Chondrocyte (in vitro differentiated cells): ENCODE measurements around the gene KRT35. TPM values are rescaled to one million over a fixed set of nuclear protein-coding genes. Genes with fewer than 3 reads are reported as not detected.

Experiments used
- DNase-seq: peaks from one replicate; pipeline ENCODE4 v3.0.0; 2021; ENCODE audit warnings: mixed read lengths, low spot score
- H3K27ac Mint-ChIP-seq: one replicate; pipeline ENCODE4 v1.8.0; 2021; ENCODE audit warnings: mild to moderate bottlenecking, moderate library complexity, mixed read lengths; ENCODE audit not compliant: unreplicated experiment
- H3K27me3 Mint-ChIP-seq: 2 replicates; pipeline ENCODE4 v1.8.0; 2021; ENCODE audit warnings: low read depth, mixed read lengths
- H3K36me3 Mint-ChIP-seq: 2 replicates; pipeline ENCODE4 v1.8.0; 2021; ENCODE audit warnings: low read depth, mixed read lengths
- H3K4me1 Mint-ChIP-seq: 2 replicates; pipeline ENCODE4 v1.8.0; 2021; ENCODE audit warnings: low read depth, mild to moderate bottlenecking, mixed read lengths
- H3K4me3 Mint-ChIP-seq: one replicate; pipeline ENCODE4 v1.8.0; 2021; ENCODE audit warnings: mild to moderate bottlenecking, moderate library complexity, mixed read lengths; ENCODE audit not compliant: unreplicated experiment
- H3K9me3 Mint-ChIP-seq: 2 replicates; pipeline ENCODE4 v1.8.0; 2021; ENCODE audit warnings: low read depth, mixed read lengths
- CTCF ChIP-seq: fragments of 200-600 bp; sonication (generic); IDR thresholded peaks from 2 replicates; pipeline ENCODE4 v1.5.0; 2021; ENCODE audit warnings: antibody characterized with exemption, mild to moderate bottlenecking, moderate library complexity
- total RNA-seq: library from RNA; stranded (reverse); gene quantifications from 3 replicates; pipeline ENCODE4 v1.2.1, GENCODE V29; 2021

KRT35 gene
- total RNA-seq, 1 donor from 2014 or later, result not detected

DNA sequence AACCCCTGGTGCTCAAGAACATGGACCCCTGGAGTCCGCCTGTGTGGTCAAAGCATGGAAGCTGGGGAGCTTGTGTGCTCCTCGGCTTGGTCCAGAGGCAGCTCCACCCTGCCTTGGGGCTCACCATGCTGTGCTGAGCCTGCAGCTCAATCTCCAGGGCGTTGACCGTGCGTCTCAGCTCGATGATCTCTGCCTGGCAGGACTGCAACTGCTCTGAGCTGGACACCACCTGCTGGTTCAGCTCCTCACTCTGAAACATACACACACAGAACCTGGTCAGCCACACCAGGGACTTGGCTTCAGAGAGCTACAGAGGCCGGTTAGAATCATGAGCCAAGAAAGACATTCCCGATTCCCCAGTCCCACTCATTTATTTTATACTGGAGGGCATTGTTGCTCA lies 2.7 kb downstream of the KRT35 start:
- Mint-ChIP-seq H3K9me3 (peaks cover 2% of the 10 kb centered on the region), H3K4me3 (no peak overlapping the region), H3K36me3 (no peaks in the 10 kb centered on the region), H3K27me3 (peaks cover 3% of the 10 kb centered on the region), H3K27ac (no peak overlapping the region), H3K4me1 (no peaks in the 10 kb centered on the region)
- DNase-seq, result no peak
- TF ChIP-seq CTCF, result no peak

DNA sequence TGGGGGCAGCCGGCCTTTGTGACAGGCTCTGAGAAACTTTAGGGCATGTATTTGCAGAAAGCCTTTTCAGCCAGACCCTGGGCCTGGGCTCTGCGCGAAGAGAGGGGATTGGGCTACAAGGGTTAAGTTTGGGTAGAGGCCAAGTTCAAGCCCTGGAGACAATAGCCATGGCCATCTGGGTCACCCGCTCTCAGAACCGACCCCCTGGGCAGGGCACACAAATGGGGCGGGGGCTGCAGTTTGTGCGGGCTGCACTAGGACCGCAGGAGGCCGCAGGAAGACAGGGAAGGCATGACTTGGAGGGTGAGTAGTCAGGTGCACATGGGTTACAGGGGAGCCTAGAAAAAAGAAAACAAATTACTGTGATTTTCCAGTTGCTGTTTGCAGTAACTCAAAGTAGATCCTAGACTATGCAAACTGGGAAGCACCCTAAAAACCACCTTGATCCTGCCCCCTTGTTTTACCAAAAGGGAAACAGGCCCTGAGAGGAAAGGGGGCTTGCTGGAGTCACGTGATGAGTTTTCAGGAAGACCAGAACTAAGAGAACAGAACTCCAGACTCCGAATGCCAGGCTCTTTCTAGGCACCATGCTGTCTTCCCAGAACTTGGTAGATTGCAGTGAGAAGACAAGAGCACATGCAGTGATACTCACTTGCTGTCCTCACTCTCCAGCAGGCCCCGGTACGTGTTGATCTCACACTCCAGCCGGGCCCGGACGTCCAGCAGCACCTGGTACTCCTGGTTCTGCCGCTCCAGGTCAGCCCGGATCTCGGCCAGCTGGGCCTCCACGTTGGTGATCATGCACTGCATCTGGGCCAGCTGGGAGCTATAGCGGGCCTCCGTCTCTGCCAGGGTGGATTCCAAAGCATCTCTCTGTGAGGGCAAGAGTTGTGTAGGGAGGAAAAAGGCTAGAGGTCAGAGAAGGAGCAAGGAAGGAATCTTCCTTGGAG lies 3.8 kb downstream of the KRT35 start:
- no peak for DNase-seq
- peaks cover 5% of the 10 kb centered on the region for H3K27me3 Mint-ChIP-seq
- no peak overlapping the region for H3K4me3 Mint-ChIP-seq
- H3K9me3 Mint-ChIP-seq, result peaks cover 3% of the 10 kb centered on the region
- TF ChIP-seq CTCF, result no peak
- no peak overlapping the region for H3K27ac Mint-ChIP-seq
- no peaks in the 10 kb centered on the region for H3K4me1 Mint-ChIP-seq
- no peaks in the 10 kb centered on the region for H3K36me3 Mint-ChIP-seq

GRCh38 chr17:41475421-41475820 lies 5.5 kb downstream of the KRT35 start:
- TF ChIP-seq CTCF, result no peak
- H3K9me3 Mint-ChIP-seq, result peaks cover 16% of the 10 kb centered on the region
- H3K36me3 Mint-ChIP-seq, result peaks cover 10% of the 10 kb centered on the region
- no peak overlapping the region for H3K4me3 Mint-ChIP-seq
- no peaks in the 10 kb centered on the region for H3K4me1 Mint-ChIP-seq
- no peak overlapping the region for H3K27ac Mint-ChIP-seq
- DNase-seq, result no peak
- H3K27me3 Mint-ChIP-seq, result peaks cover 2% of the 10 kb centered on the region

DNA sequence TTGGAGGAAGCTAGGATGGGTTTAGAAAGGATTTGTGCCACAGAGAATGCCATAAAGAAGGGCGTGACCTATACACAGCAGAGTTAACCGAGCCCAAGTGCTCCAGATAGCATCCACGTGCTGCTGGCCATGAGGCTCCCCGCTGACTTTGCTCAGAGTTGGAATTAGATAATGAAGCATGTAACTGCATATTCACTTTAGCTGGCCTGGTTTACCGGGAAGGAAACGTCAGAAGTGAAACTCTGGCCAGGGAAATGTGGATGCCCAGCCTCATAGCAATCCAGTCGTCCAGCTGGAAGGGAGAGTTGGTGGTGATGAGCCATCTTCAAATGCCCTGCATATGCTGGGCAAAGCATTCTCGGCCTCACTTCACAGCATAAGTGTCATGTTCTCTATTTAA lies 6.1 kb downstream of the KRT35 start:
- peaks cover 2% of the 10 kb centered on the region for H3K27me3 Mint-ChIP-seq
- H3K9me3 Mint-ChIP-seq, result peaks cover 16% of the 10 kb centered on the region
- H3K4me3 Mint-ChIP-seq, result no peak overlapping the region
- DNase-seq, result no peak
- H3K27ac Mint-ChIP-seq, result no peak overlapping the region
- peaks cover 10% of the 10 kb centered on the region for H3K36me3 Mint-ChIP-seq
- H3K4me1 Mint-ChIP-seq, result no peaks in the 10 kb centered on the region
- no peak for TF ChIP-seq CTCF

- H3K27ac Mint-ChIP-seq, result no peak overlapping the region
- peaks cover 29% of the 10 kb centered on the region for H3K9me3 Mint-ChIP-seq
- TF ChIP-seq CTCF, result no peak
These were observed 12.6 kb downstream of the KRT35 start for GRCh38 chr17:41468346-41468745.

More at GRCh38 chr17:41468346-41468745, 12.6 kb downstream of the KRT35 start:
- Mint-ChIP-seq H3K4me3 (no peak overlapping the region), H3K36me3 (peaks cover 10% of the 10 kb centered on the region), H3K27me3 (peaks cover 2% of the 10 kb centered on the region), H3K4me1 (peaks cover 13% of the 10 kb centered on the region)
- no peak for DNase-seq
